ENCODE results near the gene CDH12. TPM values are rescaled to one million over a fixed set of nuclear protein-coding genes. Genes with fewer than 3 reads are reported as not detected.

Gene CDH12
- total RNA-seq, 1 donor from 2014 or later = 23.5 TPM

- TF ChIP-seq, protein P1, sequence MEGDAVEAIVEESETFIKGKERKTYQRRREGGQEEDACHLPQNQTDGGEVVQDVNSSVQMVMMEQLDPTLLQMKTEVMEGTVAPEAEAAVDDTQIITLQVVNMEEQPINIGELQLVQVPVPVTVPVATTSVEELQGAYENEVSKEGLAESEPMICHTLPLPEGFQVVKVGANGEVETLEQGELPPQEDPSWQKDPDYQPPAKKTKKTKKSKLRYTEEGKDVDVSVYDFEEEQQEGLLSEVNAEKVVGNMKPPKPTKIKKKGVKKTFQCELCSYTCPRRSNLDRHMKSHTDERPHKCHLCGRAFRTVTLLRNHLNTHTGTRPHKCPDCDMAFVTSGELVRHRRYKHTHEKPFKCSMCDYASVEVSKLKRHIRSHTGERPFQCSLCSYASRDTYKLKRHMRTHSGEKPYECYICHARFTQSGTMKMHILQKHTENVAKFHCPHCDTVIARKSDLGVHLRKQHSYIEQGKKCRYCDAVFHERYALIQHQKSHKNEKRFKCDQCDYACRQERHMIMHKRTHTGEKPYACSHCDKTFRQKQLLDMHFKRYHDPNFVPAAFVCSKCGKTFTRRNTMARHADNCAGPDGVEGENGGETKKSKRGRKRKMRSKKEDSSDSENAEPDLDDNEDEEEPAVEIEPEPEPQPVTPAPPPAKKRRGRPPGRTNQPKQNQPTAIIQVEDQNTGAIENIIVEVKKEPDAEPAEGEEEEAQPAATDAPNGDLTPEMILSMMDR (IDR thresholded peaks at IDR 0.05; ENCODE audit: partially characterized antibody, unreplicated experiment) = no peak
- DNase-seq = no peak
- H3K27me3 Mint-ChIP-seq (ENCODE audit: unreplicated experiment) = no peaks in the 10 kb centered on the region
- no peaks in the 10 kb centered on the region for H3K4me1 Mint-ChIP-seq (ENCODE audit: low read depth, unreplicated experiment)
- H3K36me3 Mint-ChIP-seq (ENCODE audit: unreplicated experiment) = no peaks in the 10 kb centered on the region
- peaks cover 4% of the 10 kb centered on the region for H3K9me3 Mint-ChIP-seq (ENCODE audit: unreplicated experiment)
- no peak overlapping the region for H3K4me3 Mint-ChIP-seq (ENCODE audit: unreplicated experiment)
- H3K27ac Mint-ChIP-seq (ENCODE audit: unreplicated experiment) = no peak overlapping the region
These were observed 960.0 kb downstream of the CDH12 start for GRCh38 chr5:21893161-21893560.

DNA sequence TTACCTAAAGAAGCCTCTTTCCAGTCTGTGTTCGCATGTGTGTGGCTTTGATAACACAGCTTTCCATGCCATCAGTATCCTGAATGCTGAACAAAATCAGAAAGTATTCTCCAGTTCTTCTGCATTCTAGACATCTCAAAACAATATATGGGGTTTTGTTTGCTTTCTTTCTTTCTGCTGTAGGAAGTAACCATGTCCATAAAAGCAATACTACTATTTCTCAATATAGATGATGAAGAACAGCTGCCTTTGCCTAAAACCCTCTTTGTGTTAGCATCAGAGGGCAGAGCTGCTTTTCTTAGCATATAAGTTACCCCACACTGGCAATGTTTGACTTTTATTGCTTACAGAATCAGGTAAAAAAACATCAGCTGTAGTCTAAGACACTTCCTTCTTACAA lies 963.6 kb downstream of the CDH12 start:
- TF ChIP-seq, protein P1 (IDR thresholded peaks at IDR 0.05; ENCODE audit: partially characterized antibody, unreplicated experiment) = no peak
- no peaks in the 10 kb centered on the region for H3K9me3 Mint-ChIP-seq (ENCODE audit: unreplicated experiment)
- no peaks in the 10 kb centered on the region for H3K36me3 Mint-ChIP-seq (ENCODE audit: unreplicated experiment)
- no peaks in the 10 kb centered on the region for H3K4me1 Mint-ChIP-seq (ENCODE audit: low read depth, unreplicated experiment)
- H3K27ac Mint-ChIP-seq (ENCODE audit: unreplicated experiment) = no peak overlapping the region
- H3K4me3 Mint-ChIP-seq (ENCODE audit: unreplicated experiment) = no peak overlapping the region
- no peaks in the 10 kb centered on the region for H3K27me3 Mint-ChIP-seq (ENCODE audit: unreplicated experiment)
- no peak for DNase-seq

- Mint-ChIP-seq H3K4me1 (ENCODE audit: low read depth, unreplicated experiment) (no peaks in the 10 kb centered on the region), H3K27me3 (ENCODE audit: unreplicated experiment) (peaks cover 4% of the 10 kb centered on the region), H3K27ac (ENCODE audit: unreplicated experiment) (no peak overlapping the region), H3K36me3 (ENCODE audit: unreplicated experiment) (no peaks in the 10 kb centered on the region), H3K9me3 (ENCODE audit: unreplicated experiment) (no peaks in the 10 kb centered on the region), H3K4me3 (ENCODE audit: unreplicated experiment) (no peak overlapping the region)
- TF ChIP-seq, protein P1 (IDR thresholded peaks at IDR 0.05; ENCODE audit: partially characterized antibody, unreplicated experiment) = no peak
- DNase-seq = no peak
These were observed 970.9 kb downstream of the CDH12 start for GRCh38 chr5:21882074-21882745.

GRCh38 chr5:21880164-21880563 lies 973.0 kb downstream of the CDH12 start:
- no peak overlapping the region for H3K27ac Mint-ChIP-seq (ENCODE audit: unreplicated experiment)
- no peak for DNase-seq
- H3K27me3 Mint-ChIP-seq (ENCODE audit: unreplicated experiment) = peaks cover 4% of the 10 kb centered on the region
- TF ChIP-seq, protein P1 (IDR thresholded peaks at IDR 0.05; ENCODE audit: partially characterized antibody, unreplicated experiment) = no peak
- H3K9me3 Mint-ChIP-seq (ENCODE audit: unreplicated experiment) = no peaks in the 10 kb centered on the region
- no peaks in the 10 kb centered on the region for H3K36me3 Mint-ChIP-seq (ENCODE audit: unreplicated experiment)
- H3K4me3 Mint-ChIP-seq (ENCODE audit: unreplicated experiment) = no peak overlapping the region
- H3K4me1 Mint-ChIP-seq (ENCODE audit: low read depth, unreplicated experiment) = no peaks in the 10 kb centered on the region

DNA sequence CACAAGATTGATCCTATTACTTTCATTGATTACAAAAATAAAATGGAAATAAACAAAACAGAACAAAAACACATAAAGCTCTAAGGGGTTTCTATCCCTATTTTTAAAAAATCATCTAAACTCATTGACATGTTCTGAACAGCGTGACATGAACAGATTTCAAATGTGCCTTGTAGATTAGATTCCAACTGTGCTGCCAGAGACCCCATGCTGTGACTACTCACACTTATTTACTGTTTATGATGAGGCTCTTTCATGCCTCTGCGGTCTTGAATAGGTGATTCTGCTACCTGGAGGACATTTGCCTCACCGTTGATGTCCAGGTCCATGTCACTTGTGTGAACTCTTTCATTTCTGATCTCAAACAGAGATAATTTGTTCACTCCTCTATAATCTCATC lies 990.2 kb downstream of the CDH12 start:
- H3K27ac Mint-ChIP-seq (ENCODE audit: unreplicated experiment) = peak overlapping the region; percentile 56
- peaks cover 5% of the 10 kb centered on the region for H3K9me3 Mint-ChIP-seq (ENCODE audit: unreplicated experiment)
- H3K27me3 Mint-ChIP-seq (ENCODE audit: unreplicated experiment) = no peaks in the 10 kb centered on the region
- H3K4me3 Mint-ChIP-seq (ENCODE audit: unreplicated experiment) = no peak overlapping the region
- H3K4me1 Mint-ChIP-seq (ENCODE audit: low read depth, unreplicated experiment) = peaks cover 20% of the 10 kb centered on the region
- no peak for DNase-seq
- TF ChIP-seq, protein P1 (IDR thresholded peaks at IDR 0.05; ENCODE audit: partially characterized antibody, unreplicated experiment) = no peak
- H3K36me3 Mint-ChIP-seq (ENCODE audit: unreplicated experiment) = peaks cover 4% of the 10 kb centered on the region
